Activated CD4-positive, alpha-beta T cell treated with anti-CD3 and anti-CD28 coated beads, Interleukin-10, Interleukin-2, amounts not matched to agents 100 ng/mL and 50 ng/mL, durations not matched to agents 16 hours and 8 hours (primary cell): ENCODE measurements around the gene DLL4.
"Not testable (repeated sequence)": the region's sequence is repeated elsewhere in the genome, so short reads cannot be mapped to it uniquely, and the experiment has no call there.

Source experiments
- DNase-seq: peaks from one replicate; pipeline ENCODE4 v3.0.0-alpha.2; 2020

Gene DLL4

GRCh38 chr15:40960925-40961324, 31.8 kb downstream of the DLL4 start:
- DNase-seq, result no peak

- DNase-seq, result not testable (repeated sequence)
These were observed 32.6 kb downstream of the DLL4 start for GRCh38 chr15:40961740-40962139.

- not testable (repeated sequence) for DNase-seq
These were observed 33.2 kb downstream of the DLL4 start for GRCh38 chr15:40962317-40962716.

GRCh38 chr15:40963201-40963600, 34.1 kb downstream of the DLL4 start:
- no peak for DNase-seq

DNA sequence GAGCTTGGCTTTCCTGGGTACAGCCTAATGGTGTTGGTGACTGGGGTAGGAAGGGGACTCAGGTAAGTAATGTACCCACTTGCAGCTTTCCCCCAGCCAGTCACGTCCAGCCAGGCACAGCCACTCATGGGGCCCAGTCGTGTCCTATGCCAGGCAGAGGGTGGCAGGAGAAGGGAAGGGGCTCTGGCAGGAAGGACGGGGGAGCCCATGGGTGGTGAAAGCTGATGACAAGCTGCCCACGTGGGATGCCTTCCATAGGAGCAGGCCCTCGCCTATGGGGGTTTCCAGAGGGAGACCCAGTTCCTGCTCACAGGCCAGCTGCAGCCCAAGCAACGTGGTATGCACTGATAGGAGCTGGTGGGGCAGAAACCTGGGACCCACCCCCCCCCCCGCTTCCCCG, 34.9 kb downstream of the DLL4 start:
- no peak for DNase-seq

DNA sequence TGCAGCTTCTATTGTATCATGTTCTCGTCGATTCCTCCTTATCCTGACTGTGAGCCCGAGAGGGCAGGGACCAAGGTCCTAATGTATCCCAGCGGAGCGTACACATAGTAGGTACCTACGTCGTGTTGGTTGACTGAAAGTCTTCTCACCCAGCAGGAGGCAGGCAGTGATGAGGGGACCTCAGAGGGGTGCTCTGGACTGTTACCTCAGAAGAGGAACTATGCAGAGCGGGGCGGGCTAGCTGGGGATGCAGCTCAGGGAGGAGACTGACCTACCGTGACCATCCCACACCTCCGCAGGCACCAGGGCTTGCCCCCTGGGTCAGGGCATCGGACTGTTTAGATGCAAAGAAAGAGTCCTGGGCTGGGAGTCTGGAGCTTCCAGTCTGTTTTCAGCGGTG, 35.5 kb downstream of the DLL4 start:
- DNase-seq, result no peak

- DNase-seq, result no peak
These were observed 39.3 kb downstream of the DLL4 start for GRCh38 chr15:40968290-40969085.

GRCh38 chr15:40969363-40969762, 40.2 kb downstream of the DLL4 start:
- DNase-seq, result no peak

DNA sequence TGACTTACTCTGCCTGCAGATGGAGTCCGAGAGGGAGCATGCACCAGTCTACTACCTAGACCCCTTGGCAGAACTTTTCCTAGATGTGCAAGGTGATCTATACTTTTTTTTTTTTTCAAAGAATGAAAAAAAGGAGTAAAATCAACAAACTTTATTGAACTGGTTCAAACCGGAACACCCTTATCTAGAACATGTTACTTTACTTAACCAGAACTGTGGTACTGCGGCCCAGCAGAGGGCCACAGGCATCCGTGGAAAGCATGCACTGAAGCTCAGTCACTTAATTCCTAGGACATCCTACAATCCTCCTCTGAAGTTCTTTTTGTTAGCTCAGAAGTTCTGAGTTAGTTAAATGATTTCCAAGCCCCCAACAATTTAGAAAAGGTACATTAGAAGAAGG, 45.7 kb downstream of the DLL4 start:
- DNase-seq, result no peak

- DNase-seq, result no peak
These were observed 47.7 kb downstream of the DLL4 start for GRCh38 chr15:40976819-40977218.

- no peak for DNase-seq
These were observed 49.0 kb downstream of the DLL4 start for GRCh38 chr15:40978141-40978540.

DNA sequence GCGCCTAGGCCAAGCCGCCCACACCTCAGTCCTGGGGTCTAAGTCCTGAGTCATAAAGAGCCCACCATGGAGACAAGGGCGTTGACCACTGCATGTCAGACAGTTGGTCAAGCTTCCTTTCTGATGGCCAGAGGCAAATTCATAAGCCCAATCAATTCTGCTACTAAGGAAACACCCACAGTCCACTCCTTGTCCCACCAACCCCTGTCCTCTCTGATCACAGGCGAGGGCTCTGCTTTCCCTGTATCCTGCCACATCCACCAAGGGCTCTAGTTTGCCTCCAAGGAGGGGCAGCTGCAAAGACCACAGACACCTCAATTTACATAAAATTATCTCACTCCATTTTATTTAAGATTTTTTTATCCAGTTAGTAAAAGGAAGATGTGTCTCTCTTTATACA, 49.4 kb downstream of the DLL4 start:
- no peak for DNase-seq

DNA sequence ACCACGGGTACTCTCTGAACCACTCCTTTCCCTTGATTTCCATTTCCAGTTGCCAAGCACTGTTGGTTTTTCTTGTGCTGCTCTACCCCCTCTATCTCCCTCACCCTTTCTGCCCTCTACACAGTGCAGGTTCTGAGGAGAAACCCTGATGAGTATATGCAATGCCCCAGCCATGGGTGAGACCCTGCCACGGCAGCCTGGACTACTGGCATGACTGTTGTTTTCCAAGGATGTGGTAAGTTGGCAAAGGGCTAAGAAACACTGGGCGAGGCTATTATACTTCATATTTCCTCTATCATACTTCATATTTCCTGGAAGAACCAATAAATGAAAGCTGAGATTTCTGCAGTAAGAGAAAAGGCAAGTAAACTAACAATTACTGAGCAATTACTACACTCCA, 52.0 kb downstream of the DLL4 start:
- DNase-seq, result no peak

- DNase-seq, result no peak
These were observed 53.7 kb downstream of the DLL4 start for GRCh38 chr15:40982855-40983254.

- no peak for DNase-seq
These were observed 55.3 kb downstream of the DLL4 start for GRCh38 chr15:40984406-40984805.

GRCh38 chr15:40984964-40985363, 55.8 kb downstream of the DLL4 start:
- no peak for DNase-seq

- no peak for DNase-seq
These were observed 56.6 kb downstream of the DLL4 start for GRCh38 chr15:40985541-40986330.

DNA sequence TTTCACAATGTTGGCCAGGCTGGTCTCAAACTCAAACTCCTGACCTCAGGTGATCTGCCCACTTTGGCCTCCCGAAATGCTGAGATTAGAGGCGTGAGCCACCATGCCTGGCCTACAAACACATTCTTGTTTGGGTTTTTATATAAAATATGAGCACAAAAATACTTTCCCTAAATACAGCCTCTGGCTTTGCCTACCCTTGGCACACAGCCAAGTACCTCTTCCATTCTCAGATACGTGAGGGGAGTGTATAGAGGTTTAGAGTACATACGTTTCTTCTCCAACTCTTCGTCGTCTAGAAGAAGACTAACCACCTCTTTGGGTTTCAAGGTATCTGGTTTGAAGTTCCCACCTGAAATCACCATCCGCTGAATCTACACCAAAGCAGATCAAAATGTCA, 57.7 kb downstream of the DLL4 start:
- no peak for DNase-seq

- no peak for DNase-seq
These were observed 59.0 kb downstream of the DLL4 start for GRCh38 chr15:40988156-40988555.
